SK-N-SH (cell line): ENCODE results near the gene CRYBB3. TPM values are rescaled to one million over a fixed set of nuclear protein-coding genes. Genes with fewer than 3 reads are reported as not detected.

Source experiments
- CTCF ChIA-PET: fragments of 300-600, 350-600 bp; formaldehyde crosslinking; extraction: SDS; loops from one replicate; lab custom pipeline; 2021; lab: Yijun Ruan, JAX
- POLR2A ChIA-PET: fragments of 350-600 bp; sonication (Branson Sonifier 250); formaldehyde crosslinking; extraction: SDS; loops from one replicate; lab custom pipeline; 2020; ENCODE audit warnings: antibody characterized with exemption, inconsistent platforms; lab: Yijun Ruan, JAX
- DNase-seq: peaks from one replicate; pipeline ENCODE4 v3.0.0; 2012
- H2AFZ ChIP-seq: fragments of 200-600 bp; sonication (generic); 2 replicates; pipeline ENCODE4 v1.8.1; 2016; ENCODE audit warnings: antibody characterized with exemption, mild to moderate bottlenecking, low read depth
- H3F3A ChIP-seq: fragments of 200-600 bp; sonication (generic); replicated peaks from 2 replicates; pipeline ENCODE3; 2016; ENCODE audit warnings: antibody characterized with exemption, mild to moderate bottlenecking; ENCODE audit not compliant: insufficient read depth
- H3K27ac ChIP-seq, 2 experiments: fragments of 200-500 bp in 1 of 2; fragments of 200-600 bp in 1 of 2; sonication (Bioruptor generic) in 1 of 2; sonication (generic), shearing (Covaris generic) in 1 of 2; 2 replicates each; pipeline versions ENCODE4 v1.5.1 to v1.6.1; 2014 to 2016; ENCODE audit warnings: low read depth in 2 of 2, inconsistent platforms in 1 of 2, low read length in 1 of 2, mild to moderate bottlenecking in 1 of 2, mixed read lengths in 1 of 2
- H3K27me3 ChIP-seq: fragments of 200-600 bp; sonication (generic), shearing (Covaris generic); 2 replicates; pipeline ENCODE4 v1.6.1; 2016; ENCODE audit warnings: mixed run types; ENCODE audit not compliant: insufficient read depth
- H3K36me3 ChIP-seq, 2 experiments: fragments of 200-500 bp in 1 of 2; fragments of 200-600 bp in 1 of 2; sonication (Bioruptor generic) in 1 of 2; sonication (generic) in 1 of 2; replicated peaks in 1 of 2; 2 replicates each; pipeline versions ENCODE3 to v1.5.1; 2014 to 2016; ENCODE audit warnings: low read length in 1 of 2, mild to moderate bottlenecking in 1 of 2; ENCODE audit not compliant: insufficient read depth in 2 of 2, control insufficient read depth in 1 of 2
- H3K4me1 ChIP-seq, 2 experiments: fragments of 200-500 bp in 1 of 2; fragments of 200-600 bp in 1 of 2; sonication (Bioruptor generic) in 1 of 2; sonication (generic), shearing (Covaris generic) in 1 of 2; 2 replicates each; pipeline versions ENCODE4 v1.5.1 to v1.6.1; 2014 to 2016; ENCODE audit warnings: low read depth in 1 of 2, low read length in 1 of 2, mixed run types in 1 of 2; ENCODE audit not compliant: insufficient read depth in 2 of 2, control insufficient read depth in 1 of 2
- H3K4me2 ChIP-seq: fragments of 200-600 bp; sonication (generic), shearing (Covaris generic); 2 replicates; pipeline ENCODE4 v1.6.1; 2017; ENCODE audit warnings: mixed run types
- H3K4me3 ChIP-seq, 2 experiments: fragments of 200-500 bp in 1 of 2; fragments of 200-600 bp in 1 of 2; sonication (Bioruptor generic) in 1 of 2; sonication (generic), shearing (Covaris generic) in 1 of 2; 2 replicates each; pipeline versions ENCODE4 v1.5.1 to v1.8.1; 2014 to 2016; ENCODE audit warnings: low read depth in 2 of 2, inconsistent platforms in 1 of 2, low read length in 1 of 2, mild to moderate bottlenecking in 1 of 2, mixed read lengths in 1 of 2, moderate library complexity in 1 of 2
- H3K79me2 ChIP-seq: fragments of 200-600 bp; sonication (generic); 2 replicates; pipeline ENCODE4 v1.8.1; 2017; ENCODE audit warnings: mild to moderate bottlenecking; ENCODE audit not compliant: insufficient read depth
- H3K9ac ChIP-seq: fragments of 200-600 bp; sonication (generic); 2 replicates; pipeline ENCODE4 v1.6.1; 2017; ENCODE audit warnings: mixed run types
- H3K9me2 ChIP-seq: fragments of 200-600 bp; sonication (generic); 2 replicates; pipeline ENCODE4 v1.6.1; 2017; ENCODE audit warnings: mixed run types
- H3K9me3 ChIP-seq: fragments of 200-600 bp; sonication (generic); 2 replicates; pipeline ENCODE4 v1.6.1; 2017; ENCODE audit warnings: mixed run types, mild to moderate bottlenecking, moderate library complexity
- H4K20me1 ChIP-seq: fragments of 200-600 bp; sonication (generic); 2 replicates; pipeline ENCODE4 v1.6.1; 2017; ENCODE audit warnings: mild to moderate bottlenecking, mixed run types; ENCODE audit not compliant: insufficient read depth
- CHD2 ChIP-seq: fragments of 150-350 bp; IDR thresholded peaks from 2 replicates; pipeline ENCODE4 v1.6.1; 2018; ENCODE audit warnings: low read length; ENCODE audit not compliant: partially characterized antibody
- CTCF ChIP-seq: fragments of 200-600 bp; sonication (generic); IDR thresholded peaks from 2 replicates; pipeline ENCODE4 v1.6.1; 2017; ENCODE audit warnings: antibody characterized with exemption, mild to moderate bottlenecking, moderate library complexity
- EZH2phosphoT487 ChIP-seq: fragments of 200-600 bp; sonication (generic); IDR thresholded peaks from 2 replicates; pipeline ENCODE4 v1.6.1; 2017; ENCODE audit warnings: low read depth, mixed run types, mild to moderate bottlenecking, antibody characterized with exemption, moderate library complexity, borderline replicate concordance
- GABPA ChIP-seq: IDR thresholded peaks from 2 replicates; pipeline ENCODE4 v1.4.0; 2012; ENCODE audit warnings: low read depth, mild to moderate bottlenecking
- PBX3 ChIP-seq: IDR thresholded peaks from 2 replicates; pipeline ENCODE4; 2012
- TCF12 ChIP-seq: IDR thresholded peaks from 2 replicates; pipeline ENCODE4 v1.4.0; 2012
- TEAD4 ChIP-seq: IDR thresholded peaks from 2 replicates; pipeline ENCODE4 v1.4.0; 2012; ENCODE audit warnings: mild to moderate bottlenecking, borderline replicate concordance; ENCODE audit not compliant: insufficient read depth
- USF1 ChIP-seq: IDR thresholded peaks from 2 replicates; pipeline ENCODE4 v1.4.0; 2012; ENCODE audit warnings: low read depth, borderline replicate concordance
- USF2 ChIP-seq: fragments of 150-350 bp; IDR thresholded peaks from 2 replicates; pipeline ENCODE4 v1.6.1; 2017; ENCODE audit warnings: antibody characterized with exemption, low read length, low read depth, borderline replicate concordance
- YY1 ChIP-seq: IDR thresholded peaks from 2 replicates; pipeline ENCODE4 v1.4.0; 2012; ENCODE audit warnings: low read depth, mild to moderate bottlenecking
- WGBS: methylation state at CpG from one replicate; pipeline ENCODE4 v1.1.6; 2017; ENCODE audit warnings: low lambda C conversion rate; 5-methylcytosine and 5-hydroxymethylcytosine counted together
- polyA plus RNA-seq, 3 experiments: library from polyadenylated mRNA; depleted of rRNA; stranded (reverse); fragments of >200 nt; gene quantifications; 2 replicates each; pipeline ENCODE4 v1.2.3, GENCODE V29; 2012
- TF ChIP-seq, protein P1 (sequence below): fragments of 150-350 bp; IDR thresholded peaks from 2 replicates; pipeline ENCODE4 v1.6.1; 2016; ENCODE audit warnings: mild to moderate bottlenecking, low read depth, low read length
- TF ChIP-seq, protein P2 (sequence below): IDR thresholded peaks from 2 replicates; pipeline ENCODE4 v1.4.0; 2012; ENCODE audit warnings: low read depth, borderline replicate concordance

The CRYBB3 gene
- polyA plus RNA-seq, 1 of the 3 experiments (the other 2 are of a cell fraction), result 0.35 TPM

DNA sequence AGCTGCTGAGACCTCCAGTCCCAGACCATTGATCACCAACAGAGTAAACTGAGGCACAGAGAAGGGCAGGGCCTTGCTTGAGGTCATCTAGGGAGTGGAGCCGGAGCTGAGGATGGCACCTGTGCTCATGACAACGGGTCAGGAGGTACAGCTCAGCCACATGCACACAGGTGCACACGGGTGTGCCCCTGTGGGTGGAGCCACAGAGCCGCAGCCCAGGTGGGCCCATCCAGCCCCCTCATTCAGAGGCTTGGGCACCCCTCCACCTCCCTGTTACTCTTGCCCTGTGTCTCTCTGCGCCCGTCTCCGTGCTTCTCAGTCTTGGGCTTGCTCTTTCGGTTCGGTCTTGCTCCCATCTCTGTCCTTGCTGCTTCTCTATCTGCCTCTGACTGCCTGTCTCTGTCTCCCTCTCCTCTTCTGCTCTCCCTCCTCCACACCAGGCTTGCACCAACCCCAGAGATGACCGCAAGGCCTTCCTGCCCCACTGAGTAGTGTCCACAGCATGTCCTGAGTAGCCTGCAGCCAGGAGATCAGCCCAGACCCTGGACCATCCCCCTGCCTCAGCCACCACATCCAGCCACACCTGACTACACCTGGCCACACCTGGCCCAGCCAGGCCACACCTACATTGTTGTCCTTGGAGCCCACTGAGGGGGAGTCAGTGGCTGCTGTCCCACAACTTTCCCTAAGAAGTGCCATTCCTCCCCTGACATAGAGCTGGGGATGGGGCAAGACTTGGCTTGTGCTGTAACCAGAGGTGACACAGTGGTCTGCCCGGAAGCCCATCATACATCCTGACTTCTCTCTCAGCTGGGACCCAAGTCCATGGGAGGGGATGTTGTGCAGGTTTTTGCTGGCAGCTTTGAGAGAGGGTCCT lies 39.3 kb upstream of the CRYBB3 start:
- Histone ChIP-seq H3K4me2 (no peak overlapping the region), H3K9me3 (no peaks in the 10 kb centered on the region), H3K79me2 (no peaks in the 10 kb centered on the region), H3K9ac (no peak overlapping the region), H3F3A (no peaks in the 10 kb centered on the region), H3K36me3 (no peaks in the 10 kb centered on the region), H3K4me1 (no peaks in the 10 kb centered on the region; a peak in 1 of 4 replicates), H2AFZ (no peak overlapping the region), H3K4me3 (no peak overlapping the region), H3K27ac (no peak overlapping the region), H3K27me3 (no peaks in the 10 kb centered on the region), H4K20me1 (peaks cover 13% of the 10 kb centered on the region; the same call in 1 of the 2 replicates), H3K9me2 (no peaks in the 10 kb centered on the region)
- ChIA-PET POLR2A (no interaction called here), CTCF (interaction anchor here (3.3 kb wide), 1 partner anchor 42 kb away, joined by 13 read pairs; no protein-coding TSS in a partner anchor)
- 90% methylated on average over 8 of the region's 11 CpGs for WGBS
- DNase-seq, result no peak
- TF ChIP-seq TCF12 (no peak), USF1 (no peak), TEAD4 (no peak)

GRCh38 chr22:25161017-25161915 lies 38.4 kb upstream of the CRYBB3 start:
- Histone ChIP-seq H3K4me2 (no peak overlapping the region), H3K36me3 (no peaks in the 10 kb centered on the region), H3K4me1 (no peaks in the 10 kb centered on the region; a peak in 1 of 4 replicates), H2AFZ (no peak overlapping the region), H3K27ac (no peak overlapping the region), H3K79me2 (no peaks in the 10 kb centered on the region), H3K27me3 (no peaks in the 10 kb centered on the region), H4K20me1 (peaks cover 13% of the 10 kb centered on the region; the same call in 1 of the 2 replicates), H3K9me3 (no peaks in the 10 kb centered on the region), H3K9me2 (no peaks in the 10 kb centered on the region), H3K4me3 (no peak overlapping the region), H3F3A (no peaks in the 10 kb centered on the region), H3K9ac (no peak overlapping the region)
- TF ChIP-seq CHD2, result no peak
- no peak for TF ChIP-seq YY1
- no peak for TF ChIP-seq GABPA
- no peak for TF ChIP-seq CTCF
- TF ChIP-seq USF2, result no peak
- TF ChIP-seq, protein P1, sequence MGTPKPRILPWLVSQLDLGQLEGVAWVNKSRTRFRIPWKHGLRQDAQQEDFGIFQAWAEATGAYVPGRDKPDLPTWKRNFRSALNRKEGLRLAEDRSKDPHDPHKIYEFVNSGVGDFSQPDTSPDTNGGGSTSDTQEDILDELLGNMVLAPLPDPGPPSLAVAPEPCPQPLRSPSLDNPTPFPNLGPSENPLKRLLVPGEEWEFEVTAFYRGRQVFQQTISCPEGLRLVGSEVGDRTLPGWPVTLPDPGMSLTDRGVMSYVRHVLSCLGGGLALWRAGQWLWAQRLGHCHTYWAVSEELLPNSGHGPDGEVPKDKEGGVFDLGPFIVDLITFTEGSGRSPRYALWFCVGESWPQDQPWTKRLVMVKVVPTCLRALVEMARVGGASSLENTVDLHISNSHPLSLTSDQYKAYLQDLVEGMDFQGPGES, result no peak
- no peak for TF ChIP-seq EZH2phosphoT487
- TF ChIP-seq PBX3, result no peak
- TF ChIP-seq, protein P2, sequence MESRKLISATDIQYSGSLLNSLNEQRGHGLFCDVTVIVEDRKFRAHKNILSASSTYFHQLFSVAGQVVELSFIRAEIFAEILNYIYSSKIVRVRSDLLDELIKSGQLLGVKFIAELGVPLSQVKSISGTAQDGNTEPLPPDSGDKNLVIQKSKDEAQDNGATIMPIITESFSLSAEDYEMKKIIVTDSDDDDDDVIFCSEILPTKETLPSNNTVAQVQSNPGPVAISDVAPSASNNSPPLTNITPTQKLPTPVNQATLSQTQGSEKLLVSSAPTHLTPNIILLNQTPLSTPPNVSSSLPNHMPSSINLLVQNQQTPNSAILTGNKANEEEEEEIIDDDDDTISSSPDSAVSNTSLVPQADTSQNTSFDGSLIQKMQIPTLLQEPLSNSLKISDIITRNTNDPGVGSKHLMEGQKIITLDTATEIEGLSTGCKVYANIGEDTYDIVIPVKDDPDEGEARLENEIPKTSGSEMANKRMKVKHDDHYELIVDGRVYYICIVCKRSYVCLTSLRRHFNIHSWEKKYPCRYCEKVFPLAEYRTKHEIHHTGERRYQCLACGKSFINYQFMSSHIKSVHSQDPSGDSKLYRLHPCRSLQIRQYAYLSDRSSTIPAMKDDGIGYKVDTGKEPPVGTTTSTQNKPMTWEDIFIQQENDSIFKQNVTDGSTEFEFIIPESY, result no peak
- POLR2A ChIA-PET, result no interaction called here
- 93% methylated on average over 9 of the region's 14 CpGs for WGBS
- DNase-seq, result no peak
- CTCF ChIA-PET, result interaction anchor here (1.2 to 3.3 kb wide), 4 partner anchors 9 to 50 kb away, joined by 3 to 13 read pairs (median 4); no protein-coding TSS in a partner anchor
